ENCODE results near the gene CST4. TPM values are rescaled to one million over a fixed set of nuclear protein-coding genes. Genes with fewer than 3 reads are reported as not detected.

CST4 gene
- total and polyA plus RNA-seq, 10 of the 15 experiments (the other 5 are each of a cell fraction or from before 2014, with no cell fraction given), result not detected

GRCh38 chr20:23647346-23647745 lies 41.5 kb downstream of the CST4 start:
- Histone ChIP-seq H3K4me3 (no peak overlapping the region), H3K4me2 (ENCODE audit: control insufficient read depth, insufficient read depth) (no peak overlapping the region), H3K4me1 (ENCODE audit: control insufficient read depth, insufficient read depth, low read length) (peaks cover 26% of the 10 kb centered on the region), H4K20me1 (ENCODE audit: control insufficient read depth, insufficient read depth) (no peaks in the 10 kb centered on the region), H3K79me2 (ENCODE audit: control insufficient read depth, insufficient read depth, low read length) (no peaks in the 10 kb centered on the region), H3K27ac (ENCODE audit: control insufficient read depth, insufficient read depth) (no peak overlapping the region), H3K27me3 (replicated peaks in 1 of 2; ENCODE audit: control insufficient read depth in 2 of 2, insufficient read depth in 2 of 2, low read length in 1 of 2) (no peaks in the 10 kb centered on the region), H3K9me3 (replicated peaks; ENCODE audit: control insufficient read depth, insufficient read depth, low read length) (no peaks in the 10 kb centered on the region; the same call in 1 of the 3 replicates), H3K9ac (ENCODE audit: control insufficient read depth, insufficient read depth, low read length) (no peak overlapping the region), H3K36me3 (ENCODE audit: control insufficient read depth in 2 of 2, insufficient read depth in 2 of 2, low read length in 1 of 2) (no peaks in the 10 kb centered on the region), H2AFZ (ENCODE audit: control insufficient read depth, low read depth, low read length) (no peak overlapping the region)
- ChIA-PET POLR2A (interaction anchor here (0.5 kb wide), 1 partner anchor 142 kb away, joined by 4 read pairs; no protein-coding TSS in a partner anchor), SMC1A (ENCODE audit: uncharacterized antibody, unreplicated experiment) (interaction anchor here (0.6 kb wide), 1 partner anchor 571 kb away, joined by 3 read pairs; no protein-coding TSS in a partner anchor), RAD21 (ENCODE audit: unreplicated experiment) (no interaction called here), CTCF (no interaction called here)
- TF ChIP-seq JUNB (IDR thresholded peaks at IDR 0.05), result no peak
- TF ChIP-seq EGR1 (IDR thresholded peaks at IDR 0.05; ENCODE audit: borderline replicate concordance in 1 of 2, low read depth in 2 of 2, low read length in 2 of 2), result no peak
- no peak for TF ChIP-seq IRF4 (IDR thresholded peaks at IDR 0.05; ENCODE audit: low read depth, low read length)
- no peak for TF ChIP-seq TARDBP (IDR thresholded peaks at IDR 0.05; ENCODE audit: borderline replicate concordance)
- no peak for TF ChIP-seq ZNF207 (IDR thresholded peaks at IDR 0.05; ENCODE audit: borderline replicate concordance)
- TF ChIP-seq, protein P1, sequence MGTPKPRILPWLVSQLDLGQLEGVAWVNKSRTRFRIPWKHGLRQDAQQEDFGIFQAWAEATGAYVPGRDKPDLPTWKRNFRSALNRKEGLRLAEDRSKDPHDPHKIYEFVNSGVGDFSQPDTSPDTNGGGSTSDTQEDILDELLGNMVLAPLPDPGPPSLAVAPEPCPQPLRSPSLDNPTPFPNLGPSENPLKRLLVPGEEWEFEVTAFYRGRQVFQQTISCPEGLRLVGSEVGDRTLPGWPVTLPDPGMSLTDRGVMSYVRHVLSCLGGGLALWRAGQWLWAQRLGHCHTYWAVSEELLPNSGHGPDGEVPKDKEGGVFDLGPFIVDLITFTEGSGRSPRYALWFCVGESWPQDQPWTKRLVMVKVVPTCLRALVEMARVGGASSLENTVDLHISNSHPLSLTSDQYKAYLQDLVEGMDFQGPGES (IDR thresholded peaks at IDR 0.05), result no peak
- TF ChIP-seq SIN3A (IDR thresholded peaks at IDR 0.05; ENCODE audit: low read depth, low read length), result no peak
- TF ChIP-seq, protein P2, sequence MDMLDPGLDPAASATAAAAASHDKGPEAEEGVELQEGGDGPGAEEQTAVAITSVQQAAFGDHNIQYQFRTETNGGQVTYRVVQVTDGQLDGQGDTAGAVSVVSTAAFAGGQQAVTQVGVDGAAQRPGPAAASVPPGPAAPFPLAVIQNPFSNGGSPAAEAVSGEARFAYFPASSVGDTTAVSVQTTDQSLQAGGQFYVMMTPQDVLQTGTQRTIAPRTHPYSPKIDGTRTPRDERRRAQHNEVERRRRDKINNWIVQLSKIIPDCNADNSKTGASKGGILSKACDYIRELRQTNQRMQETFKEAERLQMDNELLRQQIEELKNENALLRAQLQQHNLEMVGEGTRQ (IDR thresholded peaks at IDR 0.05; ENCODE audit: borderline replicate concordance, low read depth, low read length), result no peak
- no peak for TF ChIP-seq CREB1 (IDR thresholded peaks at IDR 0.05; ENCODE audit: low read depth)
- TF ChIP-seq SREBF2 (IDR thresholded peaks at IDR 0.05; ENCODE audit: low read length), result no peak
- TF ChIP-seq FOXM1 (IDR thresholded peaks at IDR 0.05; ENCODE audit: low read depth, low read length), result no peak
- no peak for TF ChIP-seq NR2C1 (IDR thresholded peaks at IDR 0.05)
- no peak for TF ChIP-seq HDAC6 (IDR thresholded peaks at IDR 0.05; ENCODE audit: unreplicated experiment)
- TF ChIP-seq, protein P3, sequence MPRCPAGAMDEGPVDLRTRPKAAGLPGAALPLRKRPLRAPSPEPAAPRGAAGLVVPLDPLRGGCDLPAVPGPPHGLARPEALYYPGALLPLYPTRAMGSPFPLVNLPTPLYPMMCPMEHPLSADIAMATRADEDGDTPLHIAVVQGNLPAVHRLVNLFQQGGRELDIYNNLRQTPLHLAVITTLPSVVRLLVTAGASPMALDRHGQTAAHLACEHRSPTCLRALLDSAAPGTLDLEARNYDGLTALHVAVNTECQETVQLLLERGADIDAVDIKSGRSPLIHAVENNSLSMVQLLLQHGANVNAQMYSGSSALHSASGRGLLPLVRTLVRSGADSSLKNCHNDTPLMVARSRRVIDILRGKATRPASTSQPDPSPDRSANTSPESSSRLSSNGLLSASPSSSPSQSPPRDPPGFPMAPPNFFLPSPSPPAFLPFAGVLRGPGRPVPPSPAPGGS (IDR thresholded peaks at IDR 0.05; ENCODE audit: borderline replicate concordance, insufficient read depth, low read depth, low read length, poor library complexity, severe bottlenecking), result no peak
- no peak for TF ChIP-seq ZBTB4 (CRISPR knock-in tag; IDR thresholded peaks at IDR 0.05)
- TF ChIP-seq POLR2A (IDR thresholded peaks at IDR 0.05; ENCODE audit: low read depth, low read length), result no peak
- no peak for ATAC-seq
- no peak for DNase-seq (ENCODE audit: low read depth, low spot score)
- no TSS peak for BruUV-seq (replicated peaks)
- intact Hi-C loops (cut with micrococcal nuclease; ENCODE audit: unreplicated experiment), result no loop called here
- in situ Hi-C loops (cut with MboI), result no loop called here
- WGBS (ENCODE audit: insufficient coverage, insufficient replicate concordance, low lambda C conversion rate, missing lambda C conversion rate), result 77% methylated on average over 2 of the region's 2 CpGs
- FAIRE-seq, result no peak

Data from GM12878 (cell line).